Right lobe of liver (tissue), 6 donors: ENCODE data around the gene HS1BP3. TPM values are rescaled to one million over a fixed set of nuclear protein-coding genes. Genes with fewer than 3 reads are reported as not detected.

Experiments used
- ATAC-seq, 4 donors: fragments of 200-7000 bp; cut with Tn5 transposase; one replicate each; pipeline ENCODE4 v1.9.1; 2020; ENCODE audit warnings: mild to moderate bottlenecking in 4 of 4, moderate library complexity in 4 of 4
- DNase-seq, 3 donors: peaks; one replicate each; pipeline ENCODE4 v3.0.0-alpha.2; 2020
- H3K27ac ChIP-seq, 3 donors: fragments of 200-600 bp; one replicate each; pipeline ENCODE4 v1.8.0; 2022
- H3K27me3 ChIP-seq, 2 donors: fragments of 200-600 bp; one replicate each; pipeline ENCODE4 v1.8.0; 2022
- H3K36me3 ChIP-seq, 4 donors: fragments of 200-600 bp; sonication (generic) in 1 of 4; one replicate each; pipeline versions ENCODE4 v1.5.1 to v1.8.0; 2017 to 2022; ENCODE audit warnings: control low read depth in 1 of 4
- H3K4me1 ChIP-seq, 4 donors: fragments of 200-600 bp; sonication (generic) in 1 of 4; one replicate each; pipeline versions ENCODE4 v1.5.1 to v1.8.0; 2017 to 2022; ENCODE audit warnings: control low read depth in 1 of 4
- H3K4me3 ChIP-seq, 3 donors: fragments of 200-600 bp; one replicate each; pipeline ENCODE4 v1.8.0; 2022
- H3K9me3 ChIP-seq, 4 donors: fragments of 200-600 bp; sonication (generic) in 1 of 4; one replicate each; pipeline versions ENCODE4 v1.5.1 to v1.8.0; 2017 to 2022; ENCODE audit warnings: control low read depth in 1 of 4
- POLR2A ChIP-seq: fragments of 450-650 bp; IDR thresholded peaks from one replicate; pipeline ENCODE4 v1.6.1; 2017; ENCODE audit warnings: antibody characterized with exemption, mild to moderate bottlenecking
- WGBS: methylation state at CpG from one replicate; pipeline ENCODE4 v1.1.6; 2018; ENCODE audit warnings: low coverage, low lambda C conversion rate; ENCODE audit not compliant: insufficient coverage; ENCODE audit errors: missing lambda C conversion rate; 5-methylcytosine and 5-hydroxymethylcytosine counted together
- intact Hi-C, 2 donors: fragments of 100-400 bp; cut with DNase I; formaldehyde crosslinking; loops; one replicate each; pipeline versions ENCODE4 v1.11.2 to v1.14.1; 2022
- total RNA-seq, 6 experiments: library from RNA; depleted of rRNA in 2 of 6; stranded (reverse); fragments of >200 nt in 2 of 6; fragmentation: NEBNext Ultra II Directional in 3 of 6; extraction: Animal tissue kit (Norgen Biotek cat#: 25700) in 3 of 6; gene quantifications; one replicate each; pipeline versions ENCODE4 v1.1.0 to v1.2.4, GENCODE V29; 2016 to 2023
- TF ChIP-seq, protein P1 (sequence below), 4 donors: fragments of 200-600 bp in 3 of 4; fragments of 450-650 bp in 1 of 4; IDR thresholded peaks; one replicate each; pipeline versions ENCODE4 v1.5.1 to v1.8.0; 2016 to 2022; ENCODE audit warnings: antibody characterized with exemption in 4 of 4, mild to moderate bottlenecking in 2 of 4
- donor health status: DM: no; HTN: yes; CAD: no.
- donor health status: DM: no; HTN: no; CAD: no.
- donor health status: DM: no; HTN: no; CAD: no.
- donor health status: DM: no; HTN: yes; CAD: no.
- donor health status: DM: no; HTN: yes; CAD: no.

Gene HS1BP3
- total RNA-seq, 6 experiments from 2014 or later, result 17.5 to 34.7 (median 20.2) TPM

DNA sequence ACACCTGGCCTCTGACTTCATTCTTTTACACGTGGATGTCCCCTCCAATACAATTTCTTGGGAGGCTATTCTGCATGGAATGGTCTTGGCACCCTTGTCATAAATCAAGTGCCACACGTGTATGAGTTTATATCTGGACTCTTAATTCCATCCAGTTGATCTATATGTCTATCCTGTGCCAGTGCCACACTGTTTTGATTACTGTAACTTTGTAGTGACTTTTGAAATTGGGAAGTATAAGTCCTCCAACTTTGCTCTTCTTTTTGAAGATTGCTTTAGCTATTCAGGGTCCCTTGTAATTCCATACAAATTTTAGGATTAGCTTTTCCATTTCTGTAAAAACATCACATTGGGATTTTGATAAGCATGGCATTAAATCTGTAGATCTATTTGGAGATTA lies 43.5 kb downstream of the HS1BP3 start:
- Histone ChIP-seq H3K27ac (no peak overlapping the region), H3K27me3 (no peaks in the 10 kb centered on the region), H3K4me1 (peaks cover 0 to 26% (median 6%) of the 10 kb centered on the region in 4 donors), H3K4me3 (no peak overlapping the region), H3K9me3 (no peaks in the 10 kb centered on the region), H3K36me3 (no peaks in the 10 kb centered on the region)
- TF ChIP-seq POLR2A, result no peak
- TF ChIP-seq, protein P1, sequence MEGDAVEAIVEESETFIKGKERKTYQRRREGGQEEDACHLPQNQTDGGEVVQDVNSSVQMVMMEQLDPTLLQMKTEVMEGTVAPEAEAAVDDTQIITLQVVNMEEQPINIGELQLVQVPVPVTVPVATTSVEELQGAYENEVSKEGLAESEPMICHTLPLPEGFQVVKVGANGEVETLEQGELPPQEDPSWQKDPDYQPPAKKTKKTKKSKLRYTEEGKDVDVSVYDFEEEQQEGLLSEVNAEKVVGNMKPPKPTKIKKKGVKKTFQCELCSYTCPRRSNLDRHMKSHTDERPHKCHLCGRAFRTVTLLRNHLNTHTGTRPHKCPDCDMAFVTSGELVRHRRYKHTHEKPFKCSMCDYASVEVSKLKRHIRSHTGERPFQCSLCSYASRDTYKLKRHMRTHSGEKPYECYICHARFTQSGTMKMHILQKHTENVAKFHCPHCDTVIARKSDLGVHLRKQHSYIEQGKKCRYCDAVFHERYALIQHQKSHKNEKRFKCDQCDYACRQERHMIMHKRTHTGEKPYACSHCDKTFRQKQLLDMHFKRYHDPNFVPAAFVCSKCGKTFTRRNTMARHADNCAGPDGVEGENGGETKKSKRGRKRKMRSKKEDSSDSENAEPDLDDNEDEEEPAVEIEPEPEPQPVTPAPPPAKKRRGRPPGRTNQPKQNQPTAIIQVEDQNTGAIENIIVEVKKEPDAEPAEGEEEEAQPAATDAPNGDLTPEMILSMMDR (IDR thresholded peaks at IDR 0.05), result no peak
- DNase-seq (no peak), ATAC-seq (no peak)
- intact Hi-C loops, result no loop called here
- WGBS, result 91% methylated on average over 1 of the region's 2 CpGs

DNA sequence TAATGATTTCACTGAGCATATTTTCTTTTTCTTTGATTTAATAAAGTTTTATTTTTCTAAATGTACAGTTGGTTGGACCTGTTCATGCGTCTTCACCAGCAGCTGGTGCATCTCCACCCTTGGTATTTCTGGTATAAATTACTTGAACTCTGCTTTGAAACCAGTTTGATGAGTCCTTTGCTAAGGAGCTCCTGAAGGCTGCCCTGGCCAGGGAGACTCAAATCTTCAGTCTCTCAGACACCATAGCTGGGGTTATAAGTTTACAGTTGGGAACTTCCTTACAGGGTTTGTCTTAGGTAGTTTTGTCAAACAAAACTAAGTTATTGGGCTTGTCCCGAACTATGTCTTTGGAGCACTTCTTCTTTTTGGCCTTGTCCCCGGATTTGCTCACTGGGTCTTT lies 44.7 kb downstream of the HS1BP3 start:
- intact Hi-C loops, result no loop called here
- no peaks in the 10 kb centered on the region for H3K36me3 ChIP-seq
- ATAC-seq, result no peak
- 78% methylated on average over 3 of the region's 3 CpGs for WGBS
- H3K27me3 ChIP-seq, result no peaks in the 10 kb centered on the region
- no peak overlapping the region for H3K4me3 ChIP-seq
- peaks cover 0 to 19% (median 5%) of the 10 kb centered on the region in 4 donors for H3K4me1 ChIP-seq
- no peak overlapping the region for H3K27ac ChIP-seq
- H3K9me3 ChIP-seq, result no peaks in the 10 kb centered on the region
- TF ChIP-seq, protein P1 (IDR thresholded peaks at IDR 0.05), result no peak
- no peak for TF ChIP-seq POLR2A
- DNase-seq, result peak in 1 of 3 donors; percentile 6

DNA sequence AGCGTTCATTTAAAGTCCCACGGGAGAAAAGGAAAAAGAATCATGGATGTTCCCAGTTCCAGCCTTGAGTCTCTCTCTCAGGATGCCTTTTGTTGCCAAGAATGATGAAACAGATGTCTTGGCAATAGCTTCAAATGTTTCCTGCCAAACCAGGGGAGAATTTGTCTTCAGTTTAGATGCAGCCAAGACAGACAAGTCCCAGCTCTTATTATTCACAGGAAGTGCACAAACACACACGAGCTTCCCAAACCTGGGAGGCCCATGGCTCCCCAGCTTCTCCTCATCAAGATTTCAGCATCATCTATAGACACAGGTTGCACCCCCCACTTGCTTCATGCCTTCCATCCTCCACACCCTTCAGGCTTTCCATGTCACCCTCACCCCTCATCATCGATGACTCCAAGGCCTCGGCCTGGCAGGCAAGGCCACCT lies 45.9 kb downstream of the HS1BP3 start:
- peaks cover 0 to 15% (median 7%) of the 10 kb centered on the region in 4 donors for H3K4me1 ChIP-seq
- TF ChIP-seq POLR2A, result no peak
- TF ChIP-seq, protein P1 (IDR thresholded peaks at IDR 0.05), result no peak
- intact Hi-C loops, result no loop called here
- no peaks in the 10 kb centered on the region for H3K36me3 ChIP-seq
- no peak overlapping the region for H3K4me3 ChIP-seq
- no peaks in the 10 kb centered on the region for H3K9me3 ChIP-seq
- 66% methylated on average over 5 of the region's 5 CpGs for WGBS
- H3K27ac ChIP-seq, result peak overlapping the region in 1 of 3 donors; percentile 9
- H3K27me3 ChIP-seq, result no peaks in the 10 kb centered on the region
- ATAC-seq (peak; percentile 40 to 49 (median 46)), DNase-seq (peak in 2 of 3 donors; percentile 17 to 27)

DNA sequence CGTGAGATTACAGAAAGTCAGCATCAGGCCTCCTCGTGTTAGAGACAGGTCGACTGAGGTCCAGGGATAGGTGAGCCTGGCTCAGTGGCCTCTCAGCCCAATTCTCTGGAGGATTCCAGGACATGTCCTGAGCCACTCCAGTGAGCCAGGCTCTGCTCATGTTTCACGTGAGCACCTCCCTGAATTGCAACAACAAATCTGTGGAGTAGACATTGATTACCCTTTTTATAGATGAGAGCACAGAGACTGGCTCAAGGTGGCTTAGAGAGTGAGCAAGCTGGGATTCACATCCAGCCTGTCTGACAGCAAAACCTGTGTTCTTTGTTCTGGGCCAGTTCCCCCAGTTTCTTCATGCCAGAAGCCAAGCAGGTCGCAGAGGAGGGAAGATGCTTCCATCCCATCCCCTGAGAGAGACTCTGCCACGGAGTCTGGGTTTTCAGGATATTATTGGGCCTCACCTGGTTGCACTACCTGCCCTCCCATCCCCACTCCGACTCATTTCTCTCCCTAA lies 46.4 kb downstream of the HS1BP3 start:
- H3K9me3 ChIP-seq, result no peaks in the 10 kb centered on the region
- no peaks in the 10 kb centered on the region for H3K27me3 ChIP-seq
- ATAC-seq, result no peak
- intact Hi-C loops, result no loop called here
- no peak overlapping the region for H3K4me3 ChIP-seq
- peaks cover 0 to 20% (median 7%) of the 10 kb centered on the region in 4 donors for H3K4me1 ChIP-seq
- no peak overlapping the region for H3K27ac ChIP-seq
- WGBS, result 49% methylated on average over 3 of the region's 7 CpGs
- peak in 1 of 3 donors; percentile 65 for DNase-seq
- TF ChIP-seq POLR2A, result no peak
- TF ChIP-seq, protein P1 (IDR thresholded peaks at IDR 0.05), result no peak
- no peaks in the 10 kb centered on the region for H3K36me3 ChIP-seq
